WTC11 (cell line): ENCODE data around the gene GORASP1. TPM values are rescaled to one million over a fixed set of nuclear protein-coding genes. Genes with fewer than 3 reads are reported as not detected.

ENCODE experiments used
- ATAC-seq: fragments of 200-7000 bp; cut with Tn5 transposase; 2 replicates; pipeline ENCODE4 v1.10.0; 2021; ENCODE audit warnings: mild to moderate bottlenecking, moderate library complexity
- CTCF ChIA-PET: fragments of 300-600 bp; sonication (Branson Sonifier 250); formaldehyde crosslinking; loops from one replicate; lab custom pipeline; 2021; ENCODE audit warnings: antibody characterized with exemption; lab: Charles Lee
- POLR2A ChIA-PET: fragments of 350-600 bp; sonication (Branson Sonifier 250); formaldehyde crosslinking; loops from one replicate; lab custom pipeline; 2021; ENCODE audit warnings: antibody characterized with exemption; lab: Charles Lee
- DNase-seq: peaks from one replicate; pipeline ENCODE4 v3.0.0; 2021; ENCODE audit warnings: low spot score
- H3K27ac Mint-ChIP-seq: 2 replicates; pipeline ENCODE4 v1.8.0; 2021; ENCODE audit warnings: mixed read lengths
- H3K27me3 Mint-ChIP-seq: 2 replicates; pipeline ENCODE4 v1.8.0; 2021; ENCODE audit warnings: low read depth, mild to moderate bottlenecking, moderate library complexity, mixed read lengths
- H3K36me3 Mint-ChIP-seq: 2 replicates; pipeline ENCODE4 v1.8.0; 2021; ENCODE audit warnings: mixed read lengths
- H3K4me1 Mint-ChIP-seq: 2 replicates; pipeline ENCODE4 v1.8.0; 2022; ENCODE audit warnings: mixed read lengths
- H3K4me3 Mint-ChIP-seq: 2 replicates; pipeline ENCODE4 v1.8.0; 2021; ENCODE audit warnings: mild to moderate bottlenecking, moderate library complexity, mixed read lengths
- H3K9me3 Mint-ChIP-seq: 2 replicates; pipeline ENCODE4 v1.8.0; 2021; ENCODE audit warnings: mixed read lengths
- ATF1 ChIP-seq: sonication (generic); formaldehyde crosslinking; IDR thresholded peaks from 2 replicates; pipeline ENCODE4 v1.8.1; 2023; ENCODE audit warnings: mild to moderate bottlenecking, moderate library complexity, missing genetic modification reagents
- CBFB ChIP-seq: sonication (generic); formaldehyde crosslinking; IDR thresholded peaks from 2 replicates; pipeline ENCODE4 v1.8.1; 2022; ENCODE audit warnings: mild to moderate bottlenecking, low read depth, missing genetic modification reagents
- ELF4 ChIP-seq: sonication (generic); formaldehyde crosslinking; IDR thresholded peaks from 2 replicates; pipeline ENCODE4 v1.8.1; 2022; ENCODE audit warnings: low read depth, mild to moderate bottlenecking, moderate library complexity, missing genetic modification reagents
- IRF1 ChIP-seq: sonication (generic); formaldehyde crosslinking; IDR thresholded peaks from 2 replicates; pipeline ENCODE4 v1.8.0; 2023; ENCODE audit warnings: missing genetic modification reagents
- MYBL2 ChIP-seq: sonication (generic); formaldehyde crosslinking; IDR thresholded peaks from 2 replicates; pipeline ENCODE4 v1.8.1; 2023; ENCODE audit warnings: mild to moderate bottlenecking, moderate library complexity, missing genetic modification reagents
- RELA ChIP-seq: sonication (generic); formaldehyde crosslinking; IDR thresholded peaks from 2 replicates; pipeline ENCODE4 v1.8.1; 2022; ENCODE audit warnings: missing genetic modification reagents, mild to moderate bottlenecking, borderline replicate concordance
- TEAD1 ChIP-seq: sonication (generic); formaldehyde crosslinking; IDR thresholded peaks from 2 replicates; pipeline ENCODE4 v1.8.0; 2022; ENCODE audit warnings: mild to moderate bottlenecking, missing genetic modification reagents
- ZNF232 ChIP-seq: sonication (generic); formaldehyde crosslinking; IDR thresholded peaks from 2 replicates; pipeline ENCODE4 v1.8.0; 2022; ENCODE audit warnings: mild to moderate bottlenecking, missing genetic modification reagents
- microRNA-seq: library from miRNA; unstranded; fragments of <30 nt; microRNA quantifications from one replicate; pipeline ENCODE4 v1.2.0, GENCODE V29; 2022; ENCODE audit warnings: borderline number of aligned reads
- total RNA-seq: library from RNA; stranded (reverse); gene quantifications from 3 replicates; pipeline ENCODE4 v1.2.3, GENCODE V29; 2021
- TF ChIP-seq, protein P1 (sequence below): sonication (generic); formaldehyde crosslinking; IDR thresholded peaks from 2 replicates; pipeline ENCODE4 v1.8.1; 2023; ENCODE audit warnings: mild to moderate bottlenecking, missing genetic modification reagents

GORASP1 gene
- total RNA-seq, 1 experiment from 2014 or later: 47.4 TPM

GRCh38 chr3:39050029-39050428, 57.4 kb downstream of the GORASP1 start:
- Mint-ChIP-seq H3K4me1 (peaks cover 13% of the 10 kb centered on the region), H3K27me3 (peaks cover 3% of the 10 kb centered on the region; the same call in 1 of the 2 replicates), H3K4me3 (no peak overlapping the region), H3K9me3 (no peaks in the 10 kb centered on the region), H3K36me3 (no peaks in the 10 kb centered on the region), H3K27ac (no peak overlapping the region; the same call in 1 of the 2 replicates)
- DNase-seq: no peak
- TF ChIP-seq CBFB (CRISPR knock-in tag): no peak
- no peak for TF ChIP-seq IRF1
- TF ChIP-seq ATF1: no peak
- no peak for TF ChIP-seq ZNF232 (CRISPR knock-in tag)
- TF ChIP-seq, protein P1, sequence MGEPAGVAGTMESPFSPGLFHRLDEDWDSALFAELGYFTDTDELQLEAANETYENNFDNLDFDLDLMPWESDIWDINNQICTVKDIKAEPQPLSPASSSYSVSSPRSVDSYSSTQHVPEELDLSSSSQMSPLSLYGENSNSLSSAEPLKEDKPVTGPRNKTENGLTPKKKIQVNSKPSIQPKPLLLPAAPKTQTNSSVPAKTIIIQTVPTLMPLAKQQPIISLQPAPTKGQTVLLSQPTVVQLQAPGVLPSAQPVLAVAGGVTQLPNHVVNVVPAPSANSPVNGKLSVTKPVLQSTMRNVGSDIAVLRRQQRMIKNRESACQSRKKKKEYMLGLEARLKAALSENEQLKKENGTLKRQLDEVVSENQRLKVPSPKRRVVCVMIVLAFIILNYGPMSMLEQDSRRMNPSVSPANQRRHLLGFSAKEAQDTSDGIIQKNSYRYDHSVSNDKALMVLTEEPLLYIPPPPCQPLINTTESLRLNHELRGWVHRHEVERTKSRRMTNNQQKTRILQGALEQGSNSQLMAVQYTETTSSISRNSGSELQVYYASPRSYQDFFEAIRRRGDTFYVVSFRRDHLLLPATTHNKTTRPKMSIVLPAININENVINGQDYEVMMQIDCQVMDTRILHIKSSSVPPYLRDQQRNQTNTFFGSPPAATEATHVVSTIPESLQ (CRISPR knock-in tag): no peak
- TF ChIP-seq TEAD1 (CRISPR knock-in tag): no peak
- TF ChIP-seq RELA (CRISPR knock-in tag): no peak
- TF ChIP-seq ELF4: no peak
- TF ChIP-seq MYBL2 (CRISPR knock-in tag): no peak
- no peak for ATAC-seq
- ChIA-PET POLR2A (no interaction called here), CTCF (interaction anchor here (1.1 to 1.6 kb wide), 2 partner anchors 19 to 312 kb away, joined by 3 read pairs; no protein-coding TSS in a partner anchor)

Small RNAs within 50 kb of the gene (microRNA-seq; reads per million reads assigned to microRNA genes)
- gene MIR6822: 2.4 reads per million

Other genes starting within 250 kb of the GORASP1 start
- gene SCN11A, start 55.7 kb downstream of the GORASP1 start, total RNA-seq: 0.13 to 0.27 TPM (median 0.25 TPM) in 3 replicates
- 35.5 to 40.9 TPM (median 40.9 TPM) in 3 replicates for gene WDR48, start 55.6 kb downstream of the GORASP1 start, total RNA-seq
- 3.8 to 4.6 TPM (median 4.4 TPM) in 3 replicates for gene TTC21A, start 53 bp upstream of the GORASP1 start, total RNA-seq
- 8.0 to 8.7 TPM (median 8.5 TPM) in 3 replicates for gene CSRNP1, start 46.0 kb upstream of the GORASP1 start, total RNA-seq
- not detected in 3 replicates for gene XIRP1, start 85.0 kb upstream of the GORASP1 start, total RNA-seq
- gene CX3CR1, start 172.4 kb upstream of the GORASP1 start, total RNA-seq: 0.07 to 0.37 TPM (median 0.11 TPM) in 3 replicates
- gene CCR8, start 222.1 kb upstream of the GORASP1 start, total RNA-seq: 0.33 TPM in 1 of 3 replicates, not detected in the others